Stimulated activated CD4-positive, alpha-beta T cell treated with anti-CD3 and anti-CD28 coated beads, Interleukin-12 subunit alpha, Interleukin-12 subunit beta, amount 100 ng/mL, for 24 hours (primary cell): Measurements from ENCODE around the gene SERPINI1.

ENCODE experiments used
- DNase-seq, 2 experiments: peaks; one replicate each; pipeline ENCODE4 v3.0.0-alpha.2; 2020; ENCODE audit warnings: low read depth in 2 of 2

Gene SERPINI1

DNA sequence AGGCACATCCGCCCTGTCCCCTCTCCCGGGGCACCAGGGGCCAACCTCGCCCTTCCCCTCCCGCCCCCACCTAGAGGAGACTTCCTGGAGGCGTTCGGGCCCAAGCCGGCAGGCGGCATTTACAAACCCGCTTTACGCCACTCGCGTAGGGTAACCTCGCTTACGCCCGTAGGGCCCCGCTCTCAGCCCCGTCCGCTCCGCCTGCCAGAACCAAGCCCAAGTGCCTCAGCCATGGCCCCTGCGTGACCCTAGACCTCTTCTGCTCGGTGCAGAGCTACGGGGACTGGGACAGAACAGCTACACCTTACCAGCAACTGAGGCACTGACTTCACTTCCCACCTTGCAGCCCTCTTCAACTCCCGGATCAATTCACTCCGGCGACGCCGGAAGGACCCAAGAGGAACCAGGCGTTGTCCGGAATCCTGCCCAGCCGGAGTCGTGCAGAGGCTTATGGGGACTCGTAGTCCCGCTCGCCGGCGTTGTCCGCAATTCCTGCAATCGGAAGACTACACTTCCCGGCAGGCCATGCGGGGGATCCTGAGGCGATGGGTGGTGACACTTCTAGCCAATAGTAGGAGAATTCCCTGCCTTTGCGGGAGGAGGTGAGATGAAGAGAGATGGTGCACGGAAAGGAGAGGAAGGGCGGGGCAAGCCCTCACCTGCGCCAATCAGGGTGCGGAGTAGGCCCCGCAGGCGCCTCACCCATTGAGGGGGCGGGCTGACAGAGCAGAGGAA lies 856 bp upstream of the SERPINI1 start, which contains the start of gene PDCD10:
Gene PDCD10, minus strand, starts transcription at position 395 of the 735 bp plus-strand sequence. CDS start 14,735 bp downstream, outside the sequence.
- DNase-seq = peak; percentile 93 to 95

DNA sequence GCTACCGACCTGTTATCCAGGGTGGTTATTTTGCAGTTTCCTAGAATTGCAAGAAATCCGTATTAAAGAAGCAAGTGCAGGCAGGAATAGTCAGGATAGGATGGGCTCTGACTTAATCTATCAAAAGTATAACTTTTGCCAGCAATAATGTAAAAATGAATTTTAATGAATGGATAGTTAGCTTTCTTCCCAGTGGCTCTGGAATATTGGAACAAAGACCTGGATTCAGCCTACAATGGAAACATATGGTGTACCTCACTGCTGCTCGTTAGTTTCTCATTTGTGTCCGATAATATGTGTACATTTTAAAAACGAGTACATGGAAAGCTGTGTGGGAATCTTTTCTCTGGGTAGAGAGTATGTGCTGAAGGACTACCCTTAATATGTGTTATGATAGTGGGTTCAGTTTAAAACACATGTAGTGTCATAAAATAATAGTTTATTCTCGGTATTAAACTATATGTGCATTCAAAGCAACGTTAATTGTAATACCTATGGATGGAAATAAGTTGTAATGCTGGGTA lies 805 bp downstream of the SERPINI1 start:
- DNase-seq = no peak

DNA sequence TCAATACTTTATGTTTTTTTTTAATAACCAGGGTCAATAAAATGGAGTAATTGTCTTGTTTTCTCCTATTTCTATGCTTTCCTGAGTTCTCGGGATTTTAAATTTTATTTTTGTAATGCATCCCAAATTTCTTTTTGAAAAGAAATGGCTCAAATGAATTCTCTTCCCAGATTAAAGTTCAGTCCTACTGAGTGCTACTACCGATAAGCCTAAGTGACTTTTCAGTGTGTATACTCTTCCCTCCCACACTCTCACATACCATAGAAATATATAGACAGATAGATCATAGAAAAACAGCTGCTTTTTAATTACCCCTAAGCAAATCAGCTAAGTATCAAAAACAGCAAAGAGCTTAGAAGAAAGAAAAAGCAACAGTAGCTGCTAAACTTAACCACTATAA lies 1.5 kb downstream of the SERPINI1 start:
- DNase-seq = no peak

DNA sequence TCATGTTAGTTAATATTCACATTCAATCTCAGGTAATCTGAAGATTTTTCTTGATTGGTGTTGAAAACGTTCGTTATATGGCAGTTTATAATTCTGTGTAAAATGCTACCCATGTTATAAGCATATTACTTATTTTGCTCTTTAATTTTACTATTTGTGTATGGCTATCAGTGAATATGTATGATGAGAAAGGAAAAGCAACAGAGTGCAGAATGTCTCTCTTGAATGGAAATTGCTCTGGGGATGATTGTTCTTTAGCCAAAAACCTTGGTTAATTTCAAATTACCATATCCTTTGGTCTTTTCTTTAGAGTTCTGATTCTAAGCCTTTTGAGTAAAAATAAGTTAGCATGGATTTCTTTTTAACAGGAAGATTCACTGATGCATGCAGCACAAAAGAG lies 2.5 kb downstream of the SERPINI1 start:
- DNase-seq = no peak

DNA sequence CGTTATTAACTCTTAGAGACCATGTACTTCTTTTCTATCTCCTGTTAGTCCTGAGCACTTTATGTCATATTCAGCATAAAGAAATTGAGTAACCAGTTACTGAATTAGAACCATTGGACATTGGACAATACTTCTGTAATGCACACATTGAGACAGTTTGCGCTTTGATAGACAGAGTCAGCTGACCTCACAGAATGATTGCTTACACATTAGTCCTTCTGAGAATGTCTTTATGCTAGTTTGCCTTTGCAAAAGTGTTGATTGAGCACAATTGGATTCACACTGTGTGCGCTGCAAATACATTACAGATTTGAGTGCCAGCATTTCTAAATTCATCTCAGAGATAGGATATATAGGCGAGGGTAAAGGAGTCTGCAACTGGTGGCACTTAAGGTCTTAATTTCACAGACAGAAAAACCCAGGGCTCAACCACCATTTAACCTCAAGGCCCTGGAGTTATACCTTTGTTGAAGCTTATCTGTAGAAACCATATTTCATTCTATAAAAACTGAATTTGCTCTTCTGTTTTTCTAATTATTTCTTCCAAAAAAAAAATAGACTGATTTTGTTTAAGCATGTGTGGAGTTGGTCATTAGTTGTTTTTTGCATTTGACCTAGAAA lies 3.8 kb downstream of the SERPINI1 start:
- no peak for DNase-seq

DNA sequence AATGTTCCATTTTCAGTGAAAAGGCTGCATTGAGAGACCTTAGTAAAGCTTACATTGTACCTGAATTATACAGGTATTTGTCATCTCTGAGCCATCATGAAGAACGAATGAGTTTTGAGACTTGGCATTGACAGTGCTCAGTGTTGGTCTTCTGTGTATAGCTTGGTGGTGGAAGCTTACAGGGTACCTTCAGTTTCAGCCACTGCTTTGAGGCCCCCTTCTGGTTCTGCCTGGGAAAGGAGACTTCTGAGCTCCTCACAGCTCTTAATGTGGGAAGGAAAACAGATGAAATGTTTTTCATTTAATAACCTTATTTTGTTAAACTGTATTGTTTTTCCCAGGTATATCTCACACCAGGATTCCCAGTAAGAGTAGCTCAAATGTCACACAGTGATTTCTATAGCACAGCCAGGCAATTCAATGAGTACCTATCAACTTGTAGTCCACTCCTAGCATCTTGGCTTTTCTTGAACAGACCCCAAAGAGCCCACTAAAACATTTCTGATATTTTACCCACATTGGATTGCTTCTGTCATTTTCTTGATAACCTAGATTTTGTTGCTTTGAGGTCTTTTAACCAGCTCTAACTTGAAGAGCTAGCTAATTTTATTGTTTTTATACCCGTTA lies 5.6 kb downstream of the SERPINI1 start:
- no peak for DNase-seq

DNA sequence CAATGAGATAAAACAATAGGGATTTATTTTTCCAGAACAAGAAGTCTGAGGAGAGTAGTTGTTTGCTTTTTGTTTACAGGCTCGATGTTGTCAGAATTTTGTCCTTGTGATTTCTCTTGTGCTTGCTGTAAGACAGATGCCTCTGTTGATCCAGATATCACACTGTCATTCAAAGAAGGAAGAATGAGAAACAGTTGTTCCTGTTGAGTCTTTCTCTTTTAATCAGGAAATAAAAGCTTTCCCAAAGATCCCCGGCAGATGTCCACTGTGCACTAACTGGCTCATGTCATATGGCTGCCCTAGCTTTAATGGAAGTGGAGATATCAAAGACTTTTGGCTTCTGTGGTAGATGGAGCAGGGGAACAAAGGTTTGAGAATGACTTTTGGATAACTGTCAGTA lies 6.8 kb downstream of the SERPINI1 start:
- no peak for DNase-seq

DNA sequence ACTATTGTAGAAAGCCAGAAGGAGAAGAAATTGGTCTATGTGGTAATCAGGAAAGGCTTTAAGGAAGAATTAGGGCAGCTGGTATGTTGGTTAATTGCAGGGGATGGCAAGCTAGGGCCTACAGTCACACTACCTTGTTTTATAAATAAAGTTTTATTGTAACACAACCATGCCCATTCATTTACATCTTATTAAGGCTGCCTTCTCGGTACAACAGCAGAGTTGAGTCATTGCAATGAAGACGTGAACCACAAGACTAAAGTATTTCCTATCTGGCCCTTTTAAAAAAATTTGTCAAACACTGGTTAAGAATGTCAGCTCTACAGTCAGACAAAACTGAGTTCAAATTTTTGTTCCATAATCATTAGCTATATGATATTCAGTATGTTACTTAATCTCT lies 8.3 kb downstream of the SERPINI1 start:
- no peak for DNase-seq

DNA sequence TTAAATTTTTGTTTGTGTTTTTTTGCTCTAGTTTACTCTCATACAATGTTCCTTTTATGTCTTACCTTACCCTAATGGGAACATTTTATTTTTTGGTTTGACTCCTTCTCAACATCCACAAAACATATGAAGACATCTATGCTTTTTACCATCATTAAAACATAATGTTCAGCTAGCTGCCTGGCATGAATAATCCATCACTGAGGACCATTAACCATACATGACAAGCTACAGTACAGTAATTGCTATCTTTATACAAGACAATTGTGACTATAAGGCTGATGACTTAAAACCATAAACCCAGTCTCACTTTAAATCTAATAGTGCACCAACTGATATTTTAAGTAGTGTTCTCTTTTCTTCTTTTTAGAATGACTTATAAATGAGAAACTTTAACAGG lies 13.7 kb downstream of the SERPINI1 start:
- no peak for DNase-seq

DNA sequence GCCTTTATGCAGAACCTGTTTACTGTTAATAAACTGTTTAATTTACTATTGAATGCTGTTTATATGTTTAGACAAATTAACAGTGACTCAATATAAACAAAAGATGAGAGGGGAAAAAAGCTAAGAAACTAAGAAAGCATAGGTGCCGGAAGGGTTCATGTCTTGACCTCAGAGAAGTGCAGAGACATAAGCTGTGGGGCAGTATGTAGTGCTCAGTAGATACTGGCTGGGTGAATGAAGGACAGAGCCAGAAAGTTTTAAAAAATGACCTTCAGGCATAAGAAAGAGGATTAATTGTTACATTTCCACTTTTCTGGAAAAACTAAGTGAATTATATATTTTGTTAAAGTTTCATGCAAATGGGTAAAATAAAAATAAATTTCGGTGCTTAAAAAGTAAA lies 14.2 kb downstream of the SERPINI1 start:
- DNase-seq = no peak

DNA sequence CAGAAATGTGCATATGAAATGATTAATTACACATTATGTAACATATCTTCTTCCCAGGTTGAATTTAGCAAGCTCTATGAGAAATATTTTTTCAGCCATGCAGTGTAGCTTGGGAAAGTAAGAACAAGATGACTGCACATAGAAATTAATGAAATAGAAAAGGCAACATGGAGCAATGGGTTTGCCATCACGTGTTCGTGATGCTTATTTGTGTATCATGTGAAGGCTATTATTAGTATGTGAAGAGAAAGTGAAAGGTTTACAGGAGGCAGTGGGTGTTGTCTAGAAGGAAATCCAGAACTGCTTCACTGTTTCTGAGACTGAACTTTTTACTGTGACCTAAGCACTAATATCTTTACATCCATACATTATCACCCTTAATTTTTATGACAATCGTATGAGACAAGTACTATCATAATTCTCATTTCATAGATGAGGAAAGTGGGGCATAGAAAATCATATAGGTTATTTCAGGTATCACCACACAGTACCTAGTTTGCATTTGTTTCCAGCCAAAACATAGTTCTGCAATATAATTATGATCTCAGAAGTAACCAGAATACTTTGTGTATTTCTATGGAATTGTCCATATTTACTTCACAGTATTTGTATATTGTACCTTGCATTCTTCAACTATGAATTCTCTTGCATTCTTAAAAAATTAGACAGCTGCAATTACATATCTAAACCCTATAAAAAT lies 14.9 kb downstream of the SERPINI1 start:
- DNase-seq = no peak

DNA sequence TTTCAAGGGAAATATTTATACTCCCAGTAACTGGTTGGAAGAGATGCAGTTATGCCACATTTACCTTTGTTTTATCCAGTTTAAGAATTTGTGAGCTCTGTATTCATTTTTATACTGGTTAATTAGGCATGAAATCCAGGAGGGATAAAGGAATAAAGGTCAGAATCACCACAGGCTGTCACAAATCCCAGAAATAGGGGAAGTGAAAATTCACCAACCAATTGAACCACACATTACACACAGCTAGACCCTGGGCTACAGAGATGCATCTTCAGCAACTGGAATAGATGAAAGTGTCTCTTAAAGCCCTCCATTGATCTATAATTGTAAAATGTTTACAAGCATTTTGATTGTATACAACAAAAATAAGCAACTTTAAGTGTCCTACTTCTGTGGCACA lies 18.5 kb downstream of the SERPINI1 start:
- no peak for DNase-seq

DNA sequence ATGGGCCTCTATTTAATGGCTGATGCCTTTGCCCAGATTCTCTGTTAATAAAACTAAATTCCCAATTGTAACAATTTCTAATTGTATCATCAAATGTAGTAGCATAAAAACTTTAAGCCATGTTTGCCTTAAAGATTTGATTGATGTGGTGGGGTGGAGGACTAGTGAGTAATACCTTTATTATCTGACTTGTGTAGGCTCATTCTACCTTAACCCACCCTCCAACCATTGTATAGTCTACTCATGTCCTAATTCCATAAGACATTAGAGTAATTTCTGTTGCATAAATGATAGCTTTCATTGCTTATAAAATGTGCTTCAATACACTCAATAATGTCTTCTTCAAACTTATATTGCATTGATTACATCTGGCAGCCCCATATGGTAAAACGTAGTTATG lies 25.8 kb downstream of the SERPINI1 start:
- DNase-seq = no peak

DNA sequence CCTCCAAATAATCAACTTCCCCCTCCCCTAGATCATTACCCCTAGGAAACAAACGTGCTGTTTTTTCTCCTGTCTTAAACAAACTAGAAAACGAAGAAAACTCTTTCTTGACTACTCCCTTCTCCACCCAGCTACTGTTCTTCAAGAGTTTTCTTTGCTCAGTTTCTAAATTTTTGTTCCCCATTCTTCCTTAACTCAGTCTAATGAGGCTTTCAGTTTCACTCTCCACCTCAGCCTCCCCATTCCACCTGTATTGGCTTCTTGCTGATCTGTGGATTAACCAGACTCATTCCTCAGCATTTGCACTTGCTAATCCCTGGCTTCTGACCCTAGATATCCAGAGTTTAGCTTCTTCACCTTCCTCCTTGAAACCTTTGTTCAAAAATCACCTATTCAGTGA lies 26.8 kb downstream of the SERPINI1 start:
- DNase-seq = no peak

DNA sequence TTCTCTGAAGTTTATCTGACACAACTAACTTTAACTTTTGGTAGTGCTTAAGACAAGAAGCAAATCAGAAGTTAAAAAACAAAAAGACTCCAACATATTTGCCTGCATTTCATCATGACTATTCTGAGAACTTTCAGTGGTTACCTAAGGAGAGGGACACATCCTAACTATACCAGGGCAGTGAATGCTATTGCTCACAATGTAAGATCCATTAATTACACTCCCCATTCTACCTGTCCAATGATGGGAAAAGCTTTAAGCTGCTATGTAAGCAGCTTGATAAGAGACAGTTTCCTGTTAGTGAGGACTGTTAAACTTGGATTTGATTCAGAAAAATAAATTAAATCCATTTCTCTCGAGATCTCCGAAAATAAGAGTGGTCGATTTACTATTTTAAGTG lies 37.5 kb downstream of the SERPINI1 start:
- DNase-seq = no peak

DNA sequence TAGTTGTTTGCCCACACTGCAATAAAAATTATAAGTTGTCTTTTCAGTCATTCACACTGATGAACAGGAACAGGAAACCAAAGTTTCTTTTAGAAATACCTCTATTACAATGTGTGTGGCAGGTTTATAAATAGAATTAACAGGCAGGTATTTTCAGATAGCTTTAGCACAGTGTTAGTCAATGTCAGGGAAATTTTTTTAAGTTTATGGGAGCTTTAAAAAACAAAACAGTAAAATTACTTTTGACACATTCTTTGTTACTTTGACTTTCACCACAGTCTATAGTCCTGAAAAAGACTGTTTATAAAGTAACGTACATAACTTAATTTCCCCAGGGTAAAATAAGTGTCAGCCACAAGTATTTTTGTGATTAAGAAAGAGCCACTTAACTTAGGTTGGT lies 38.1 kb downstream of the SERPINI1 start:
- DNase-seq = no peak

DNA sequence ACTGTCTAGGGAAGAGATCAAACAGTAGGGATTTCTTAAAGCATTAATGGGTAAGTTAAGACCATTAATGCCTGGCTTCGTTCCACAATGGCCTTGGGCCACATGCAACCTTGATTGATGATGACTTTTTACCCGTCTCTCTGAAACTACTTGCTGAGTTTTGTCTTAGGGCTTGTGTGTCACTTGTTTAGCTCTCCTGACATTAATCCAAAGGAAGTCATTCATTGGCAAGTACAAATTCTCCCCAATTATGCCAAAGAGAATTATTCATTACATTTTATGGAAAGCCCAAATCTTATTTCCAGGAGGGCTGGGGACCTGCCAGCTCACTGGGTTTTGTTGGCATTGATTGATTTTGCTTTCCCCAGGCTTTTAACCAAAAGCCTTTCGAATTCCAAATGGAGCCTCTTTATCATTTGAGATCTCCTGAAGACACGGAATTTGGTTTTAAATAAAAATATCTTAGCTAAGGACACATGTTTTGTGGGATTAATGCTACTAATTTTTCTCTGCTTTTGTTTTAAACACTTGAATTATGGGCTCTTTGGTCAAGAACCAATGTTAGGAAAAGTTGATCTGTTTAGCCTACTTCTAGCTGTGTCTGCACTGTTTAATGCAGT lies 40.7 kb downstream of the SERPINI1 start:
- DNase-seq = no peak

DNA sequence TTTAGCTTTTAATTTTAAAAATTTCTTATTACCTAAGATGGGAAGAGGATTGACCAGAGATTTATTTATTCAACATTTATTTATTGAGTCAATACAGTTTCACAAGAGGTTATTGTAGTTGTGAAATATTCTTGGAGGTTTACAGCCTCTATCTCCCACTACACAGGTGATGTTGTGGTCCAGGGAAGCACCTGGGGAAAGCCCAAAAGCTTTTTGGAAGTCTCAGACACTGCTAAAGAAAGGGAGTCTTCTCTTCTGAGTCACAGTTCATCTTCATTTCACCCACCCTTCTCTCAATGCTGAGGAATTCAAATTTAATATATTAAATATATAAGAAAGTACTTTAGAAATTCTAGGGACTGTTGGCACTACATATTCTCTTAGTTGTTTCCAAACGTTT lies 41.8 kb downstream of the SERPINI1 start:
- DNase-seq = no peak

DNA sequence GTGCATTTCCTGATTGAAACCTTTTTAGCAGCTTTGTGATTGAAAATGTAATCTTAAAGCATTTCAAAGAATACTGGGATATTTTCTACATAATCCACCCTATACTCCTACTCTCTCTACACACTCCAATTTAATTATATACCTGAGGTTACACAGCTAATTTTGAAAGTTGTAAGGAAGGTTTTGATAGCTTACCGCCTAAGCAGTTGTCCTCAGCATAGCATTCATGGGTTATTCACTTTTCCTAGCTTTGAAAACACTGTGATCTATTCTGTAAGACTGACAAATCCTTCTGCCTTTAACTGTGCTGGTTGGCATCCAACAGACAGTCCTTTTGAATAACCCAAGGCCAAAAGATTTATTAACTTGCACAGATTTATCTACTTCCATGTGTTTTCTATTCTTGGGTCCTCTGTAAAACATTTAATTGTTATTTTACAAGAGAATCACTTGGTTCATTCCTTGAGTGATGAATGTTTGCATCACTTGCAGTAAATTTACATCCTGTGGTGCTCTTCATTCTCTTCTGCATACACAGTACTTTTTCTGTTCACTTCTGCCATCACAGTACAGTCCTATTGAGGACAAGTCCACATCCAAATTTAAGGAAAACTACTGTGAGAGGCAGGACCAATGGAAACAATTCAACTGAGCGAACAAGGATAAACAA lies 44.8 kb downstream of the SERPINI1 start:
- no peak for DNase-seq

DNA sequence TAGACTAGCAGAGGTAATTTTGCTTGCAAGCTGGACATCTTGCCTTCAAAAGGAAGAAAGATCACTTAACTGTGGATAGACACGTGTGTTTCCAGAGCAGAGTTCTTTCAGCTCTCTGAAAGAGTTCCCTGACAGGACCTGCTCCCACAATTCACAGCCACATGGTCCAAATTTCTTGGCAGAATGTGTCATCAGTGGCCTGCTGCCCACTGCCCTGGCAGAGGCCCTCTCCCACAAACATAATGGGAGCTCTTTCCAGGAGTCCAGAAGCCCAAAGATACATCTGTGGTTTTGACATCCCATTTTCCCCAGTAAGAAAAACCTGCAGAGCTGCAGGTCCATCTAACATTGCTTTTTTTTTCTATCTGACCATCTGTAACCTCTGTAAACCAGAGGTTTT lies 48.3 kb downstream of the SERPINI1 start:
- no peak for DNase-seq

DNA sequence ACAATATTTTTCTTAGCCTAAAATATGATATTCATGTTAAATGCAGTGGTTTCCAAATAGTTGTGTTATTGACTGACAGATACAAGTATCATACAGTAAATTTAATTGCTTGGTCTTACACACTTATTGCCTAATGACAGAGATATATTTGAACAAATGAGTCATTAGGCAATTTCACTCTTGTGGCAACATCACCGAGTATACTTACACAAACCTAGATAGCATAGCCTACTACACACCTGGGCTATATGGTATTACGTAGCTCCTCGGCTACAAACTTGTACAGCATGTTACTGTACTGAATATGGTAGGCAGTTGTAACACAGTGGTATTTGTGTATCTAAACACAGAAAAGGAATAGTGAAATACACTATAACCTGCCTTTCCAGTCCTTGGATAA lies 50.3 kb downstream of the SERPINI1 start:
- DNase-seq = no peak
